NCI-H1105 treated with DMSO at 0.1 percent for 48 hours (cell line): ENCODE data around the gene TLCD2.
"Not testable (repeated sequence)": the region's sequence is repeated elsewhere in the genome, so short reads cannot be mapped to it uniquely, and the experiment has no call there.

Experiments
- DNase-seq: peaks from one replicate; lab custom pipeline; 2025; lab: John Stamatoyannopoulos, UW

Gene TLCD2

GRCh38 chr17:1709971-1710806, at the start of gene TLCD2:
TLCD2 (minus strand) TSS chr17:1710377; CDS start chr17:1710242, 135 bp downstream.
- no peak for DNase-seq

GRCh38 chr17:1759529-1759928, 49.4 kb upstream of the TLCD2 start:
- DNase-seq, result no peak

DNA sequence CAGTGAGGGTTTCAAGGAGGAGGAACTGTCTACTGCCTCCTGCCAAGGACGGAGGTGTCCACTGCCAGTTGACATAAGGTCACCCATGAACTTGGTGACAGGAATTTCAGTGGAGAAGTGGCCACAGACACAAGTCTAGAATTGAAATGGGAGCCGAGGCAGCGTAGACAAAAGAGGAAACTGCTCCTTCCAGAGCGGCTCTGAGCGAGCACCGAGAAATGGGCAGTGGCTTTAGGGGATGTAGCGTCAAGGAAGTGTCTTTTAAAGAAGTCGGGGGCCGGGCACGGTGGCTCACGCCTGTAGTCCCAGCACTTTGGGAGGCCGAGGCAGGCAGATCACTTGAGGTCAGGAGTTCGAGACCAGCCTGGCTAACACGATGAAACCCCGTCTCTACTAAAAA, 48.6 kb upstream of the TLCD2 start:
- no peak for DNase-seq

DNA sequence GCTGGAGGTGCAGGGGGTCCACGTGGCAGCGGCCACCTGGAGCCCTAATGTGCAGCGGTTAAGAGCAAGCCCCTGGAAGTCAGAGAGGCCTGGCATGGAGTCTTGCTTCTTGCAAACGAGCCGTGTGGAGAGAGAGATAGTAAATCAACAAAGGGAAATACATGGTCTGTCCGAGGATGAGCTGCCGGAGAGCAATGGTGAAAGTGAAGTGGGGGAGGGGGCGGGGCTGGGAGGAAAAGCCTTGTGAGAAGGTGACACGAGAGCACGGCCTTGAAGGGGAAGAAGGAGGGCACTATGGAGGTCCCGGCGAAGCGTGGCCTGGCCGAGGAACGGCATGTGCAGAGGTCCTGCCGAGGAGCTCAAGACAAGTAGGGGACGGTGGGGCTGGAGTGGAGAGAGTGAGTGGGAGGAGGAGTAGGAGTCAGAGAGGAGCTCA, 45.7 kb upstream of the TLCD2 start:
- DNase-seq, result no peak

GRCh38 chr17:1755252-1755826, 45.2 kb upstream of the TLCD2 start:
- DNase-seq, result peak; percentile 54

DNA sequence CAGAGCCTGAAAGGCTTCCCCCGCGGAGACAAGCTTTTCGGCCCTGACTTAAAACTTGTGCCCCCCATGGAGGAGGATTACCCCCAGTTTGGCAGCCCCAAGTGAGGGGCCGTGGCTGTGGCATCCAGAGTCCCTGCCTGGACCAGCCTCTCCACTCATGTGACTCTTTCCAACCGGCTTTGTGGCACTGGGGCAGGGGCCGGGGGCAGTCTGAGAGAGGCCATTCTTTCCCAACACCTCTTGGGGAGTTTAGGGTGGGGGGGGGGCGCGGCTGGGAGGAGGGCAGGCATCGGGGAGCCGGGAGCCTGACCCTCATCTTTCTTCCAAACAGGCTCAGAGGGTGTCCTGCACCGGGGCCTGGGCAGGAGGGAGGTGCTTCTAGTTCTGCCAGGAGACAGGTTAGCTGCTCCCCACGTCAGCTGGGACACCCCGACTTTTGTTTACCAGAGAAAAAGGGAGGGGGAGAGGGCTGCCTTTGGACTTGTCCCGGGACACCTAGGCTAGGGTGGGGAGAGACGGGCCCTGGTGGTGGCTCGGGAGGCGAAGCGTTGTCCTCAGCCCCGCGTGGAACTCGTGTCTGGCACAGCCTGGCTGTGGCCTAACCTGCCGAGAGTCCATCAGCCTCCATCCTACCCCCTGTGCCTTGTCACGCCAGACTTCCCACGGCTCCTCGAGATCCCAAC, 44.4 kb upstream of the TLCD2 start:
- no peak for DNase-seq

DNA sequence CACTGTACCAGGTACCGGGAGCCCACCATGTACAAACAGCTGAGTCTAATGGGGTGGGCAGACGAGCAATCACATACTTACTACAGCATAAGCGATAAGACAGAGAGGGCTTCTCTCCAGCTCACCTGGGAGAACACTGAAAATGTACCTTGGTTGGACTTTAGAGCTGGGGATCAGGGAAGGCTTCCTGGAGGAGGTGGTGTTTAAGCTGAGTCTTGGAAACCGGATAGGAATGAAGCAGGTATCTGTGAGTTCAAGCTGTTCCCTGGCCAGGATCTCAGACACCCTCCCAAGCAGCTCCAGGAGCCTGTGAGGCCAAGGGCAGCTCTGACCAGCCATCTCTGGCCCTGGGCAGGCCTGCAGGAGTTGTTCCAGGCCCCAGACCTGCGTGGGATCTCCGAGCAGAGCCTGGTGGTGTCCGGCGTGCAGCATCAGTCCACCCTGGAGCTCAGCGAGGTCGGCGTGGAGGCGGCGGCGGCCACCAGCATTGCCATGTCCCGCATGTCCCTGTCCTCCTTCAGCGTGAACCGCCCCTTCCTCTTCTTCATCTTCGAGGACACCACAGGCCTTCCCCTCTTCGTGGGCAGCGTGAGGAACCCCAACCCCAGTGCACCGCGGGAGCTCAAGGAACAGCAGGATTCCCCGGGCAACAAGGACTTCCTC, 43.7 kb upstream of the TLCD2 start:
- no peak for DNase-seq

GRCh38 chr17:1752425-1753262, 42.5 kb upstream of the TLCD2 start:
- no peak for DNase-seq

DNA sequence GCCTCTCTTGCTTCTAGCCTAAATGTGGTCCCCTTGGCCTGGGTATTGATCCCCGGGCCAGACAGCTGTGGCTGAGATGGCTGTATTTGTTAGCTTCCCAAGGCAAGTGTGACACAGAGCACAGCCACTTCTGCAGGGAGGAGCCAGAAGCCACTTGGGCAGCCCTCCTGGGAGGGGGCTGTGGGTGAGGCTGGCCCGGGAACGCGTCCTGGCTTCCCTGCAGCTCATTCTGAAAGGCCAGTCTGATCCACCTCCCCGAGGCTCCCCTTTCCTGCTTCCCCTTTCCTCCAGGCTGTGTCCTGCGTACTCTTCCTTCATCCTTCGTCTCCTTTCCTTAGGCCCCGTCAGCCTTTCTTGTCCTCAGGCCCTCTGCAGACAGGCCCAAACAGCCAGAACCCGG, 40.5 kb upstream of the TLCD2 start:
- no peak for DNase-seq

GRCh38 chr17:1746975-1747543, 36.9 kb upstream of the TLCD2 start:
- no peak for DNase-seq

- DNase-seq, result no peak
Measured at GRCh38 chr17:1745513-1746020, 35.4 kb upstream of the TLCD2 start.

- DNase-seq, result no peak
Measured at GRCh38 chr17:1744551-1745512, 34.7 kb upstream of the TLCD2 start.

DNA sequence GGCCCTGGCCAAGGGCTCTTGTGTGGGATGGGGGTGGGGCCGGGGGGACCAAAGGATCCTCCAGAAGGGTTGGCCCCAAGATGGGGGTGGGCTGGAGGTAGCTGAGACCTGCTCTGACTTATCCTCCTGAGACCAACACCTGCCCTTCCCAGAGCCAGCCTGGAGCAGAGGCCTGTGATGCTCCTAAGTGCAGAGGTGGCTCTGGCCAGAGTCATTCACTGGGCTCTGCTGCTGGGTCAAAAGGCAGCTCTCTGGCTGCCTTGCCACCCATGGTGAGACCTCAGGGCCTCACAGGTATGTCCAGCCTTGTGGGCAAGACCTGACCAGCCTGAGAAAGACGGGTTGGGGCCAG, 32.9 kb upstream of the TLCD2 start:
- DNase-seq, result no peak

GRCh38 chr17:1742371-1743087, 32.4 kb upstream of the TLCD2 start, which contains the start of gene SERPINF2:
SERPINF2 (plus strand) TSS chr17:1742871; CDS start chr17:1744996, 2,125 bp downstream.
- DNase-seq, result no peak

DNA sequence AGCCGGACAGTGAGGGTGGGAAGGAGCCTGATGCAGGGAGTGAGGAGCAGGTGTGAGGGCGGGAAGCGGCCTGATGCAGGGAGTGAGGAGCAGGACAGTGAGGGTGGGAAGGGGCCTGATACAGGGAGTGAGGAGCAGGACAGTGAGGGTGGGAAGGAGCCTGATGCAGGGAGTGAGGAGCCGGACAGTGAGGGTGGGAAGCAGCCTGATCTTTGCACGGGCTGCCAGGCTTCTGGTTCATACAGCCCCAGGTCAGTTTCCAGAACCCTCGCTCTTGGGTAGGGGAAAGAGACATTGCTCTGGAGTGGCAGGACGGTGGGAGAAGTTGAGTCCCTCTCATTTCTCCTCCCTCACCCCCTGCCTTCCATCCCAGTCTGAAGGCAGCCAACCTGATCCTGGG, 31.7 kb upstream of the TLCD2 start:
- not testable (repeated sequence) for DNase-seq

DNA sequence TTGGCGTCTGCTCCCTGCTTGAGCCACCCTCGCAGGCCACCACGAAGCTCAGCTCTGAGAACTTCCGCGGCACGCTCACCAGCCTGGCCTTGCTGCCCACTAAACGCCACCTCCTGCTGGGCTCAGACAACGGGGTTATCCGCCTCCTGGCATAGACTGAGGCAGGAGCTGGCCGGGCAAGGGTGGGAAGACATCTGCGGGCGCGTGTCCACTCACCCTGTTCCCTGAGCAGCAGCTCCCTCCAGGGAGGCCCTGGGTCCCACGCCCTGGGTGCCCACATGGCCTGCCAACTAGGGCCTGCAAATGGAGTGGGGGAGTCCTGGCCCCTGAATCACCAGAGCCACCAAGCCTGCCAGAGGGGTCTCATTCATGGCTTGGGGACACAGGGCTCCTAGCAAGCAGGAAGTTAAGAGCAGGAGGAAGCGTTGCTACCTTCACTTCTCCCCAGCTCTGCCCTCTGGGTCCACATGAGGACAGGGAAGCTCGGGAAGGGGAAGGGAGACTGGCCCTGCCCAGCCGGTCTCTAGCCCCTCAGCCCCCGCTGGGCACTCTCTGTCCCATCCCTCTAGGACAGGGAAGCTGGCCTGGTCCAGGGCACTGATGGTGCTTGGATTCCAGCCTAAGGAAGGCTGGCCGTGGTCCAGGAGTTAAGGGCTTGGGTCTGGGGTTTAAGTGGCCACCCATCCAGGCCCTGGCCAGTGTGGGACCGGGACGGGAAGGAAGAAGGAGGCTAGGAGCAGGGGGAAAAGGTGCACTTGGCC, 27.5 kb upstream of the TLCD2 start:
- DNase-seq, result no peak

- no peak for DNase-seq
Measured at GRCh38 chr17:1736348-1737281, 26.4 kb upstream of the TLCD2 start.
